NCI-H510A (cell line): ENCODE results near the gene ACSF3.

Source experiments
- DNase-seq: peaks from one replicate; lab custom pipeline; 2025; lab: John Stamatoyannopoulos, UW

The ACSF3 gene

DNA sequence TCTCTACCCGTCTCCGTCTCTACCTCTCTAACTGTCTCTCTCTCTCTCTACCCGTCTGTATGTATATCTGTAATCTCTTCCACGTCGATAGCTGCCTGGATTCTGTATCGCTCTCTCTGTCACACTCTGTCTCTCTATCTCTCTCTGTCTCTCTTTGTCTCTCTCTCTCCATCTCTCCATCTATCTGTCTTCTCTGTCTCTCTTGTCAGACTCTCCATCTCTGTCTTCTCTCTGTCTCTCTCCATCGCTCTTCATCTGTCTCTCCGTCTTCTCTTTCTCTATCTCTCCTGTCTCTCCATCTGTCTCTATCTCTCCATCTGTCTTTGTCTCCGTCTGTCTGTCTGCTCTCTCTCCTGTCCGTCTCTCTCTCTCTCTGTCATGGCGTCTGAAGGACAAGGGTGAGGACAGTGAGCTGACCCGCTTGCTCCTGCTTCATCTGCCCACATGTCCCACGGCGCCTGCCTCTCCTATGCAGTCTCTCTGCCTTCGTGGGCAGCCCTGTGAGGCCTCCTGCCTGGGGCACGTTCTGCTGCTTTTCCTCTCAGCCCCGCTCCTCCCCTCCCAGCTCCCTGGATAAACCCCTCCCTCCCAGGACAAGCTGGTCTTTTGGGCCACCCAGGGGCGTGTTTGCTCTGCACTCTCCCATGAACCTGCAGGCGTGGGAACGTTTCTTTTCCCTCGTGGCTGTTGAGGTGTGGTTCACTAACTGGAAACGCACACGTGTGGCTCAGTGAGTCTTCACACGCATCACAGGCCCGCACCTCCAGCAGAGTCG is 18.9 kb downstream of the ACSF3 start:
- DNase-seq, result no peak

DNA sequence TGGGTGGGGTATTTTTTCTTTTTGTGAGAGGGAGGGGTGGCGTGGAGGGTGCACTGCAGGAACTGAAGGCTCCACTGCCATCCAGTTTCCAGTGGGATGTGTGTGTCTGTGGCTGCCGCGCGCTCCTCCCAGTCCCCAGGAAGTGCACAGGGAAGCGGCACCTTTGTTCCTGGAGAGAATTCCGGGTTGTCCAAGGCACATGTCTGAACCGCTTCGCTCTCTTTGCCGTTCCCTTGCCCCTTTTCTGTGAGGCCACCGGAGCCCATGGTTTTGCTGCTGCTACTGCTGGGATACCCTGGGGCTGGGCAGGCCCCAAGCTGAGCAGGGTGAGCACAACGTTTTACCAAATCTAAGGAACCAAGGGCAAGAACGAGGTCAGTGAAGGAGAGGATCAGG is 19.5 kb downstream of the ACSF3 start:
- no peak for DNase-seq

DNA sequence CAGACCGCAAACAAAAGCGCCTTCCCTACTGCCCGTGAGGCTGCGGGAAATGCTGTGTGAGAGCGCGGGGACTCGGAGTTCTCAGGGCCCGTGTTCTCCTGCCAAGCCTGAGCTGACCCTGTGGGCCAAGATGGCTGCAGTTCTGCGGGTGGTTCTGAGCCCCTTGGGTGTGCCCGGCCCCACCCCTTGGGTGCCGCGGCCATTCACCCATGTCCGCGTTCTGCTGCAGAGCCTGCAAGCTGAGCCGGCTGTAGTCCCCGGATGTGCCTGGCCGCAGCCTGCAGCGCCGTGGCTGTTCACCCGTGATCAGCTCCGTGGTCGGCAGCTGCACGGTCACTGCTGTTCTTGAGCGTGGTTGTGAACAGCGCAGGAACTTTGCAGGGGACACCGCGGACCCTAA is 20.0 kb downstream of the ACSF3 start:
- DNase-seq, result no peak

DNA sequence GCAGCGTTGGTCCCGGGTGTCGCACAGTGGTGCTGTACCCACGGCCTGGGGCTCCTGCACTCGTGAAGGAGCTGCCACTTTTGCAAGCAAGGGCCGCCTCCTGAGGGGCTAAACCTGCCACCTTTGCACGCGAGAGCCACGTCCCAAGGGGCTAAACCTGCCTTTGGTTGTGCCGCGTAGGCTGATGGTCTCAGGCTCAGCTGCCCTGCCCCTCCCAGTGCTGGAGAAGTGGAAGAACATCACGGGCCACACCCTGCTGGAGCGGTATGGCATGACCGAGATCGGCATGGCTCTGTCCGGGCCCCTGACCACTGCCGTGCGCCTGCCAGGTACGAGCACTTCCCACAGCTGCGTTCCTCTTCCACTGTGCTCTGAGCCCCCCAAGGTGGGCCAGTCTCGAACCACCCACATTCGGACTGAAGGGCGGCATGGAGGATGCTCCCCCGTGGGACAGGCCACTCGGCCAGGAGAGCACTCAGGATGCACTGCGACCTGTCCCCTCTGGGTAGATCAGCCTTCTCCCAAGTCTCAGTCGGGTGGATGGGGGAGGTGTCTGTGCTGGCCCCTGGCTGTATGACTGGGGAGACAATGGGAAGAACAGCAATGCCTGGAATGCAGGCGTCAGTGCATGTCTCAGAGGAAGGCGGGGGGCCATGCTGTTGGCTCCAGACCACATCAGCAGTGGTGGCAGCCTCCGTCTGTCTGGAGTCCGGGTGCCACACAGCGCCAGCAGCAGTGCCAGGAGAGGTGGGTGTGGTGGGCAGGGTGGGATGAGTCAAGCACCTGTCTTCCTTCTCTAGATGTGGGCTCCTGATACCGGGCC is 20.7 kb downstream of the ACSF3 start:
- no peak for DNase-seq

GRCh38 chr16:89115216-89115861 is 21.7 kb downstream of the ACSF3 start:
- DNase-seq, result no peak

DNA sequence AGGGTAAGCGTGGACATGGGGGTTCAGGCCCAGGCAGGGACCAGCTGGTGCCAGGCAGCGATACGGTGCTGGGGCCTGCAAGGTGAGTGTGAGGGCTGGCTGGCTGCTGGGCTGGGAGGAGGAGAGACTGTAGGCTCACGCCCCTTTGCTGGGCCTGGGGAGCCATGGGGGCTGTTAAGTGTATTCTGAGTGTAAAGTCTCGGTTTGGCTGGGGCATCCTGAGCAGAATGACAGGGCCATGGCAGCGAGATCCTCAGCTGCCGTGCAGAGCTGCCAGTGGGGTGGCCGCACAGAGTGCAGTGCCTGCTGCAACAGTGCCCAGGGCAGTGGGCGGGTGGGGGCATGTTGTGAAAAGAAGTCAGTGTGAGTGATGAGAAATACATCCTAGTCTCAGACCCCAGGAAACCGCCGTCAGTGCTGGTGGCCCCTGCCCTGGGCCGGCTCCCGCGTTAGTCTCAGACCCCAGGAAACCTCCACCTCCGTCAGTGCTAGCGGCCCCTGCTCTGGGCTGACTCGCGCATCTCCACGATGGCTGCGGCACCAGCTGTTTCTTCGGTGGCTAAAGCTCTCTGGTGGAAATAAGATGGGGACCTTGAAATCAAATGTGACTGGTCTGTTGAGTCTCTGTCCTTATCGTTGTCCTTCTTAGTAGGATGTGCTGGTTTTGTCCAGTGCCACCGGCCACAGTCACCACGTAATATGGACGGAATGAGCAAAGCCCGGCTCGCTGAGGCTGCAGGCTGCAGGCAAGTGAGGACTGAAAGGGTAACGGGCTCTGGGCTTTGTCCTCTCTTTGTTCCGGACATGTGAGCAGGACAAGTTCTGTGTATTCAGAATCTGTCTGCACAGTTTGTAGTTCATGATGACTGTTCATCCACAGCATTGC is 22.9 kb downstream of the ACSF3 start:
- no peak for DNase-seq

- no peak for DNase-seq
These were observed 23.7 kb downstream of the ACSF3 start for GRCh38 chr16:89117227-89117974.

GRCh38 chr16:89117975-89118289 is 24.3 kb downstream of the ACSF3 start:
- DNase-seq, result no peak

- no peak for DNase-seq
These were observed 24.9 kb downstream of the ACSF3 start for GRCh38 chr16:89118361-89119165.

GRCh38 chr16:89119166-89119621 is 25.5 kb downstream of the ACSF3 start:
- DNase-seq, result no peak

- no peak for DNase-seq
These were observed 26.0 kb downstream of the ACSF3 start for GRCh38 chr16:89119661-89120141.

GRCh38 chr16:89120281-89120680 is 26.6 kb downstream of the ACSF3 start:
- no peak for DNase-seq

GRCh38 chr16:89120921-89121351 is 27.3 kb downstream of the ACSF3 start:
- no peak for DNase-seq

DNA sequence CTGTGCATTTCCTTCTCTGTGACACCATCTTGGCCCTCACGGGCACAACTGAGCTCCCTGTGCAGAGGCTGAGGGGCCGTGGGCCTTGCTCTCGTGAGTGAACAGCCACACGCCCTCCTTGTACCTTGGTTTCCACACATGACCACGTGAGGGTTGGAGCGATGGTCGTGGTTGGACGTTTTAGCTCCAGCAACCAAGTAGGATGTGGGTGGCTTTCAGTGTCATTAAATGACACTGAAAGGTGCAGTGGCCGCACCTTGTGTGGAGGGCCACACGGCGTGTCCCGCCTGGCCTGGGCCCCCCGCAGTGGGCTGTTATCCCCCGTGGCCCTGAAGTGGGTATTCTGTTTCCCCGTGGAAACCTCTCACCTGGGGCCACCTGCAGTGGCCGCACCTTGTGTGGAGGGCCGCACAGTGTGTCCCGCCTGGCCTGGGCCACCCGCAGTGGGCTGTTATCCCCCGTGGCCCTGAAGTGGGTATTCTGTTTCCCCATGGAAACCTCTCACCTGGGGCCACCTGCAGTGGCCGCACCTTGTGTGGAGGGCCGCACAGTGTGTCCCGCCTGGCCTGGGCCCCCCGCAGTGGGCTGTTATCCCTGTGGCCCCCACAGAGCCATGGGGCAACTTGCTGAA is 28.2 kb downstream of the ACSF3 start:
- DNase-seq, result no peak

GRCh38 chr16:89122322-89122851 is 28.7 kb downstream of the ACSF3 start:
- peak; percentile 78 for DNase-seq

DNA sequence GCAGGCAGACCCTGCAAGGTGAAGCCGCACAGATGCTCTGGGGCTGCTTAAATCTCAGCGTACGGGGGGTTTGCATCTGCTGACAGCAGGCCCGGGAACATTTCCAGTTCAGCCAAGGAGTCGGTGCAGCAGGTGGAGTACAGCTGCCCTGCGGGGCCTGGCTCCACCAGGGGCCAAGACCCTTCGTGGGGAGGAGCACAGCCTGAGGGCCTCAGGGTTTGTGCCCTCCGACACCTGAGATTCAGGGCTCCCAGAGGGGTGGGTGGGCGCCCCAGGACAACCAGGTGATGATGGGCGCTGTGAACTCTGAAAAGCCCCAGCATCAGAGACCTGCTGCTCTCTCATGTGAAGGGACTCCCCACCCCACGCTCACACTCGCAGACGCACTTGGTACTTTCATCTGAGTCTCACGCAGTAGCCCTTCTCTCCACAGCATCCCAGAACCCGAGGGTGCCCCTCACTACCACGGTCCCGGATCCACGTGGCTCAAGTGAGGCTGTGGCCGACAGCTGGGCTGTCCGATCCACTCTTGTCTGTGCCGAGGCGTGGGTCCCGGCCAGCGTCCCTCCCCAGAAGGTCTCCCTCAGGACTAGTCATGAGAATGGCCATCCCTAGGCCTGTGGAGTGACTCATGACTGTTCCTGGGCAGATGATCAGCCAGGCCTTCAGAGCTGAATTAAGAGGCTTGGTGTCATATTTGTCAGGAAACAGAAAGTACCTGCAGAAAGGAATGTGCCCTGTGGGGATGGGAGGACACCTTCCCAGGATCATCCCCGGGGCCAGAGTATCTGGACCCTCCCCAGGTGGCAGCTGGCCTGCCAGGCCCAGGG is 29.6 kb downstream of the ACSF3 start:
- no peak for DNase-seq

- no peak for DNase-seq
These were observed 30.1 kb downstream of the ACSF3 start for GRCh38 chr16:89123831-89124100.

- DNase-seq, result no peak
These were observed 35.7 kb downstream of the ACSF3 start for GRCh38 chr16:89129378-89129777.

- DNase-seq, result no peak
These were observed 36.8 kb downstream of the ACSF3 start for GRCh38 chr16:89130448-89130847.
